GM19395 (cell line): ENCODE data around the gene WWP2.

ENCODE experiments used
- ATAC-seq: cut with Tn5 transposase; IDR thresholded peaks from one replicate; pipeline ENCODE4 v1.9.1; 2021; ENCODE audit warnings: mild to moderate bottlenecking, moderate library complexity; ENCODE audit not compliant: unreplicated experiment

The WWP2 gene

DNA sequence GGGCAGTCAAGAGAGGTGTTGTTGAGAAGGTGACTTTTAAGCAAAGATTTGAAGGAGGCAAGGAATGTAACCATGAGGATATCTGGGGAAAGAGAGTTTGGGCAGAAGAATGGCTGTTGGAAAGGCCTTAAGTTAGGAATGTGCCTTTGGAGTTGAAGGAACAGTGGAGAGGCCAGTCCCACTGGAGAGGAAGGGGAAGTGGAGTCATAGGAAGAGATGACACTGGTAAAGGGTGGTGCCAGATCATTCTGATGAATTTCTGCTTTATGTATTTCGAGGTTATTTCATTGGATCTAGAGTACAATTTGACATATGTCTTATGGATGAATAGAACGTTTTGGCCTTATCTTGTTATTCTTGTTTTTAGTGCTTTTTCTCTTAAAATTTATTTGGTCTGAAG lies 93.5 kb downstream of the WWP2 start:
- no peak for ATAC-seq

DNA sequence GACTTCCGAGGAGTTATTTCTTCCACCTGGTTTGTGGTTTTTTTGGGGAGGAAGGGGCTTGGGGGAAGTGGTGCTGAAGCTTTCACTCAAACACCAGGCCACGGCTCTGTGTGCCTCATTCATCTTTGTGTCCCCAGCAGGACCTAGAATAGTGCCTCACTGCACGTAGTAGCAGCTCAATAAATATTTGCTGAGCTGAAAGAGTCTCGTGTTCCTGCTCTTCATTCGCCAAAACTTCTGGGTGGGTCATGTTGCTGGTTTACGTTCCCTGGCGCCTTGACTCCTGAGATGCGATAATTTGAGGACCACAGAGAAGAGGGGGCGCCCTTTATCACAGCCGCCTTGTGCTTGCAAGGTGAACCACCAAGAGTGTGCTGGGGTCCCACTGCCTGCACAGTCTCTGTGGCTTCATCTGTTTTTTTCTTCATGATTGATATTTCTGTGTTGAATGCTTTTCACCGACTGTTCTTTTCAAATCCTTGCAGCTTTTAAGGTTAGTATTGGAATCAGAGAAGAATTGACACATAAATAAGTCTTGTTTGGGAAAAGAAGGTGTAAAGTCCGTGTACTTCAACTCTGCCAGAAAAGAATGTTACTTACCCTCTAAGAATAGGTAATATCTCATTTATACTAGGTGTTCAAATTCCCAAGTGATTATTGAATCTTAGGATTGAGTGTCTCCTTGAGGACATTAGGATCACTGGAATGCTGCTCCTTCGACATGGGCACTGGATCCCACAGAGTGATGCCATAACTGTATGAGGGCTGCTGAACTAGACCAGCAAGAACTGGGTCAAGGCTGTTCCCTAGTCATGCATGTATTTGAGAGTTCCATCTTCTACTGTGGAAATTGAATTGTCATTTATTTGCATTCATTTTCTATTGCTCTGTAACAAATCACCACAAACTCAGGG lies 96.3 kb downstream of the WWP2 start:
- ATAC-seq, result no peak

DNA sequence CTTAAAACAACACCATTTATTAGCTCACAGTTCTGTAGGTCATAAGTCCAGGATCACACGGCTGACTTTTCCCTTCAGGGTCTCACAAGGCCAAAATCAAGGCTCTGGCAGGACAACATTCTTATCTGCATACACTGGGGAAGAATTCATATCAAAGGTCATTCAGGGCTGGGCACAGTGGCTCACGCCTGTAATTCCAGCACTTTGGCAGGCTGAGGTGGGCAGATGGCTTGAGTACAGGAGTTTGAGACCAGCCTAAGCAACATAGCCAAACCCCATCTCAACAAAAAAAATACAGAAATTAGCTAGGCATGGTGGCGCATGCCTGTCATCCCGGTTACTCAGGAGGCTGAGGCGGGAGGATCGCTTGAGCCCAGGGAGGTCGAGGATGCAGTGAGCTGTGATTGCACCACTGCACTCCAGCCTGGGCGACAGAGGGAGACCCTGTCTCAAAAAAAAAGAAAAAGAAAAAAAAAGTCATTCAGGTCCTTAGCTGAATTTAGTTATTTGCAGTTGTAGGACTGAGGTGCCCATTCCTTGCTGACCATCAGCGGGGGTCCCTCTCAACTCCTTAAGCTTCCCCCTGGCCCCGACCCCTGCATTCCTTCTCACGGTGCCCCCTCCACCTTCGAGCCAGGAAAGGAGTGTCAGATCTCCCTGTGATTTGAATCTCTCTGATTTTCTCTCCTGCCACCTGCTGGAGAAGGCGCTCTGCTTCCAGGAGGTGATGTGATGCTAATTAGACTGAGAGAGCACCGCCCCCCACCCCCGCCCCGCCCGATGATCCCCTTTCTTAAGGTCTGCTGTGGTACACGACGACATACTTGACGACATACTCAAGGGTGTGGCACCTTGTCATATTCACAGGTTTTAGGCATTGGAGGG lies 97.2 kb downstream of the WWP2 start:
- ATAC-seq, result no peak

DNA sequence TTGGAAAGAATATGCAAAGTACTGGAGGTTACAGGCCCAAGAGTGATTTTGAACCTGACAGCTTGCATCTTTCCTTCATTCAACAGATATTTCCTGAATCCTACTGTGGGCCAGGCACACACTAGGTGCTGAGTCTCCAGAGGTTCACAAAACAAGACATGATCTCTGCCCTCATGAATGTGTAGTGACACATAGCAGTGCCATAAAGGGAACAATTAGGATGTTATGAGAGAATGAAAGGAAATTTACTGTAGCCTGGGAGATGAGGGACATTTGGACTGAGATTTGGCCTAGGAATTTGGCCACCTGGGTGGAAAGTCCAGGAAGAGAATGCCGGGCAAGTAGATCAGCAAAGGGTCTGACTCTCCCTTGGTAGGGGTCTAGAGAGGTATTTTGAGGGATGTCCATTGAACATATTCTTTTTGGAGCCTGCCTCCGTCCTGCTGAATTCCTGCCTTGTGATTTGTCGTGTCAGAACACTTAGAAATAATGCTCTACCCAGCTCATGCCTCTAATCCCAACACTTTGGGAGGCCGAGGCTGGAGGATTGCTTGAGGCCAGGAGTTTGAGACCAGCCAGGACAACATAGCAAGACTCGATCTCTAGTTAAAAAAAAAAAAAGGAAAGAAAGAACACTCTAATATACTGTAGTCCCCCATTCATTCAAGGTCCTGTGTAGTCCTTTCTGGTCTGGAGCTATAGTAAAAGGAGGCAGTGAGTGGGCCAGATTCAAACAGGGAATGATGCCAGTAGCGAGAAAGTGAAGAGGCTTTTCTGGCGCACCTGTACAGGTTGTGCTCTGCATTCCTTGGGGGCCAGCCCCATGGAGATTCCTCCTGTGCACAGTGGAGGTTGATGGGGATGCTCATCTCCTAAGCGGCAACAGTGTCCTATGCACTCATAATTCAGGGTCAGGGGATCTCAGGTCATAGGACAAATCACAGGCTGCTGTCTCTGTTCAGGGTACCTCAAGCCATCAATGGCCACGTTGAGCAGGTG lies 98.4 kb downstream of the WWP2 start:
- ATAC-seq, result no peak

DNA sequence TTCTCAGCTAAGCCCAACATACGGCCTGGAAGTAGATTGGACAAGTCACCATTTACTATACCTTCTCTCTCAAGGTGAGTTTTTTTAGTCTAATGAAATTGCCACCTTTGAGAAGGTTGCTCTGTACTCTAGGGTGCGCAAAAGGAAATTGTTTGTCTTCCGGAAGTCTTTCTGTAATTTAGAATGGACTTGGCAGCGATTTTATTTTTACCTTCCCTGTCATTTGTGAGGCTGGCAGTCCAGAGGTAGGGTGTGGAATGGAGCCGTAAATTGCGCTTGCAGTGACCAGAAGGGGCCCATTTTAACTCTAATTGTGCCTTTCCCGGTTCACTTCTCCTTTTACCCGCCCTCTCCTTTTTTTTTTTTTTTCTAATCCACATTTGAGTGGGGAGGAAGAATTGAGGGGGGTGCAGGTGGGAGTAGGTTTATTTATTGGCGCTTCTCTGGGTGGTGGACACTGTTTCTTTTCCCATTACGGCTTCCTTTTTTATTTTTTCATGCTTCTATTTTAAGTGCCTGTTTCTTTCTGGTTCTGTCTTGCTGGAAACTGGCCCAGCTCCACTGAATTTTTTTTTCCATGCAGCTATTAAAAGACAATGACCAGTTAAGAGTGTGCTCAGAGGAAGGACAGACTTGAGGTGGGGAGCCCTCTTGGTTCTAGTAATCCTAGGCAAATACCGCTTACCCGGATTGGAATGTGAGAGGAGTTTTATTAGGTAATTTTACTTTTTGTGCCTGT lies 99.3 kb downstream of the WWP2 start:
- ATAC-seq, result no peak

DNA sequence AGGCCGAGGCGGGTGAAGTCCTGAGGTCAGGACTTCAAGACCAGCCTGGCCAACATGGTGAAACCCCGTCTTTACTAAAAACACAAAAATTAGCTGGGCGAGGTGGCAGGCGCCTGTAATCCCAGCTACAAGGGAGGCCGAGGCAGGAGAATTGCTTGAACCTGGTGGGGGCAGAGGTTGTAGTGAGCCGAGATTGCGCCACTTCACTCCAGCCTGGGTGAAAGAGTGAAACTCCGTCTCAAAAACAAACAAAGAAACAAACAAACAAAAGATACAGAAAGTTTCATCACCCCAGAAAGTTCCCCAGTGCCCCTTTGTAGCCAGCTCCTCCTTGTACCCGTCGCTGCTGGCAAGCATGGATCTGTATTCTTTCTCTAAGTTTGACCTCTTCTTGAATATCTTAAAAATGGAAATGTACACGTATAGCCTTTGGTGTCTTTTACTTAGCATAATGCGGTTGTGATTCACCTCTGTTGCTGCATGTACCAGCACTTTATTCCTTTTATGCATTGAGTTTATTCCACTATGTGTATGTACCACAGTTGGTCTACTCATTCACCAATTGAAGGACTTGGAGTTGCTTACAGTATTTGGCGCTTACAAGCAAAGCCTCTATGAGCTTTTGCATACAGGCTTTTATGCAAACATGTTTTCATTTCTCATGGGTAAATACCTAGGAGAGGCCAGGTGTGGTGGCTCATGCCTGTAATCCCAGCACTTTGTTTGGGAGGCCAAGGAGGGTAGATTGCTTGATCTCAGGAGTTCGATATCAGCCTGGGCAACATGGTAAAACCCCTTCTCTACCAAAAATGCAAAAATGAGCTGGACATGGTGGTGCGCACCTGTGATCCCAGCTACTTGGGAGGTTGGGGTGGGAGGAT lies 101.5 kb downstream of the WWP2 start:
- ATAC-seq, result no peak

DNA sequence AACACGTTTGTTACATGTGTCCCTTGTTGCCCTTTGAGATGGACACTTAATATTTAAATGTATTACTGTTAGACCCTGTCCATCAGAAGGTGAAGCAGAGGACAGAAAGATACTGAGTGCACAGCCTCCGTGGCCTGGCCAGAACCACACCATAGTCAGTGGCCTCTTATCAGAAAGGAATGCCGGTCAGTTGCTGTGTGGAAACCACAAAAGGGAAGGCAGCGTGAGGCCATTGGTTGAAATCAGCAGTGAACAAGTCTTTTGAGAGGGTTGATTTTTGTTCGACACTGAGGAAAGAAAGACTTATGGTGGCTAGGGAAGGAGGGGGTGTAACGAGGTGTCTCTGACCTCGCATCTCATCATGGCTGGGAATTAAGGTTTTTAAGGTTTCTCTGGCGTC lies 103.6 kb downstream of the WWP2 start:
- ATAC-seq, result no peak

DNA sequence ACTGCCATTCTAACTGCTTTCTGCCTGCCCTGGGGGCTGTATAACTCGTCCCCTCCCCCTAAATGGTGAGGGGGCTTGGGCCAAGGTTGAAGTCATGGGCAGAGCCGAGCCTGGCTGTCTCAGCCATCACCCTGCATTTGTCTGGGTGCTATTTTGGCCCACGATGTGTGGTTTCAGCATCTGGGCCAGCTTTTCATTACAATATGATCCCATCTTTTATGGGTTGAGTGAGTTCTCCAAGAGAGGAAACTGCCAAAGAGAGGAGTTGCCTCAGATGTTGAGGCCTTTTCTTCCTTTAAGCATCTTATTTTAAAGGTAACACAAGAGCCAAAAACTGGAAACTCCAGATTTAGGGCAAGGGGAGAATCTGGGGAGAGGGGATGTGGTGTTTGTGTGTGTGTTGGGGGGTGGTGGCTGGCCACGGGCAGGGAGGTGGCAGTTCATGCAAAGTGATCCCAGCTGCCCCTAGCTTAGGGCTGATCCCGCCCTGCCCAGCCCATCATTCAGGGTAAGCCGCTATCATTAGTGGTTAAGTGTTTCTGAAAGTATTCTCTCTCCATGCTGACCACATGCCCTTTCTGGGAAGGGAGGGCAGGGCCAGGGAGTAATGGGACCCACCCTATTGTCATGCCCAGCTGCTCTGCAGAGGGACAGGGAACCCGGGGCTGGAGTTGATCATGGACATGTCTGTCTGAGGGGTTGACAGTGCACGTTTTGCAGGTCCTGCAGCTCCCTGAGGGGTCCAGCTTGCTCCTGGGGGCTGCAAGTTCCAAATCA lies 105.8 kb downstream of the WWP2 start:
- ATAC-seq, result no peak

DNA sequence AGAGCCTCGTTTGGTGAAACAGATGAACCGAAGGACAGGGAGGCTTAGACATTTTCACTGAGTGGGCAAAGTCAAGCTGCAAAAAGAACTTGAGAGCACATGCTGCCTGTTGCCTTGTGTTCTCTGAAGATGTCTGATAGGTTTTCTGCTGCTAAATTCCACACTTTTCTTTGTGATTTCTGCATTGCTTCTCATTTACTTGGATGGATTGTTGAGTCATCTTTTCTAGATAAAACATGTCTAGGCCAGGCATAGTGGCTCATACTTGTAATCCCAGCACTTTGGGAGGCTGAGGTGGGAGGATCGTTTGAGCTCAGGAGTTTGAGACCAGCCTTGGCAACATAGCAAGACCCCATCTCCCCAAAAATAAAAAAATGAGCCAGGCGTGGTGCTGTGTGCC lies 108.6 kb downstream of the WWP2 start:
- ATAC-seq, result no peak

DNA sequence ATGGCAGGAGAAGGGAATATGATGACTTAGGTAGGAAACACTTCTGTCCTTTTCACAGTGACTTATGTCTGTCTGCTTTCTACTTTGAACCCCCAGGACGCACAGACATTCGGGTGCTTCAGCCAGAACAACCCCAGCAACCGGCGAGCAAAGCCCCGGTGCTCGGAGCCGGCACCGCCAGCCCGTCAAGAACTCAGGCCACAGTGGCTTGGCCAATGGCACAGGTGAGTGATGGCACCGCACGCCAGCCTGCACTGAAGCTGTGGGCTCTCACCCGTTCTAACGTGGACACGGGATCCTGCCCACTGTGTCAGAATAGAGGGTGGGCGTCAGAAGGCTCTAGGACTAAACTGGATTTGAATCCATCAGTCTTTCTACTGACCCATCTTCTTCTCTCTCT lies 109.6 kb downstream of the WWP2 start:
- no peak for ATAC-seq

DNA sequence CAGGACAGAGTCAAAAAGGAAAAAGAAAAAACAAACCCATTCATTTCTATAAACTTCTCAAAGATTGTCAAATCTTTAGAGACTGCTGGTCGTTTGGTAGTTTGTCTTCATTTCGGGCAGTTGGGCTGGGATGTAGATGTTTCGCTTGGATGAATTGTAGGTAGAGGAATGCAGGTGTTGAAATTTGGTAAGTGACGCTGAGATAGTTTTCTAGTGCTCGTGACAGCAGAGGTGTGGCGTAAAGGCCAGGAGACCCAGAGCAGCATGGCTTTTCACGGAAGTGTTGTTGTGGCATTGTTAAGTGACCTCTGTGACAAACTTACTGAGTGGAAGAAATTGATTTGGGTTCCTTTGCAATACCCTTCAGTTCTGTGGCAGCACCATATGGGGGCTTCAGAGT lies 110.8 kb downstream of the WWP2 start:
- ATAC-seq, result no peak

DNA sequence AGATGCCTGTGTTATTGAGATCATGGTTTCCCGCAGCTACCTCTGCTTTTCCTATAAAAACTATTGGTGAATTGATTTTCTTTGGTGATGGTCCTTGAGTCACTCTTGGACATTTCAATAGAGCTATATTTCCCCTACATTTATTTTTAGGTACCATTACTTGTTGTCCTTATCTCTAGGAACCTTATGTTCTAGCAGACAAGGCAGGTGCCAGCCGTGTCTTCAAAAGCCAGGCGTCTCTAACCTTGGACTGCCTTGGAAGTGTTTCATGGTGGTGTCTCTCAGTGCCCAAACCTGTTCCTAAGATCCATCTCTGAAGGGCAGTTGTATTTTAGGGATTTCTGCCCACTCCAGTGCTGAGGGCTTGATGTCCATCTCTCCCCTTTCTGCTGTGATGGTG lies 111.7 kb downstream of the WWP2 start:
- ATAC-seq, result no peak

DNA sequence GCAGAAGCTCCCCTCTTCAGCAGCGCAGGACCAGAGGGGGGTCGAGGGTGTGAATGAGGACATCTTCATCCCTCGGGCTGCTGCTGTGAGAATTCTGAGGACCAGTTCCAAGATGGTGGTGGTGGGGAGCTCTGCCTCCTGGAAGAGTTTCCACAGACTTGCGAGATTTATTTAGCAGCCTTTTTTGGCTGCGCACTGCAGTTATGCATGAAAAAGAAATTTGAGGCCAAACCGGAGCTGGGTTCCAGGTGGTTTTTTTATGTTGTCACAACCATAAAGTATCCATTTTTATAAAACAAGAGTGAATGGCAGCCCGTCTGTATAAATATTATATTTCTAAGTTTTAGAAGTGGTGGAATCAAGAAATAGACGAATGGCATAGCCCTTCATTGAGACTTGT lies 112.1 kb downstream of the WWP2 start:
- ATAC-seq, result no peak

DNA sequence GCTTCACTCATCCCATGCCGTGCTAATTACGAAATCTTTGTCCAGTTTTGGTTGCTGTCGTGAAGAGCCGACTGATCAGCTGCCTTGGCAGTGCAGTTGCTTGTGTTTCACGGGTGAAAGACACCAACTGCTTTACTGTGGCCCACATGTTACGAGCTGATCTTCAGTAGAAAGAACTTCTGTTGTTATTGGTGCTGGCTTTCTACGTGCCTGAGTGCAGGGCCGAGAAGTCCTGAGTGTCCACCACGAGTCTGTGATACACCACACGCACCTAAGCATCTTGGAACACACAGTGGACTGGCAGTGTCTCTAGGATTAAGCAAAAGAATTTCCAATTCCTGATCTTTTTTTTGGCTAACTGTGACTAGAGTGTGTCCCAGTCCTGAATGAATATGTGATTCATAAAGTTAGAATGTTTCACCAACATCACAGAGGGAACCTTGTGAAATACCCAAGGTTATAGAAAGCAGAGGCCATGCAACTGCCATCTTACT lies 118.6 kb downstream of the WWP2 start:
- no peak for ATAC-seq

DNA sequence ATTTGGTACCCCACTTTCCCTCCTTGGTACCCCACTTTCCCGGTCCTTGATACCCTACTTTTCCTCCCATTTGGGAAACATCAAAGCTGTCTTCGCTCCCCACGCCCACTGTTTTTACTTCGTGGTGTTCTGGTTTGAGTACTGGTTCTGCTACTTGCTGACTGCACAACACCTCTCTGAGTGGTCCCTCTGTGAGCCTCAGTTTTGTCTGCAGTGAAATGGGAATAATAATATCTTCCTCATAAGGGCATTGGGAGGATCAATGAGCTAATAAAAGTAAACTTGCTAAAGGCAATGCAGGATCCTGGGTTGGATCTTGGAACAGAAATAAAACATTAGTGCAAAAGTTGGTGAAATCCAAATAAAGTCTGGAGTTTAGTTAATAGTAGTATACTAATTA lies 119.0 kb downstream of the WWP2 start:
- no peak for ATAC-seq

DNA sequence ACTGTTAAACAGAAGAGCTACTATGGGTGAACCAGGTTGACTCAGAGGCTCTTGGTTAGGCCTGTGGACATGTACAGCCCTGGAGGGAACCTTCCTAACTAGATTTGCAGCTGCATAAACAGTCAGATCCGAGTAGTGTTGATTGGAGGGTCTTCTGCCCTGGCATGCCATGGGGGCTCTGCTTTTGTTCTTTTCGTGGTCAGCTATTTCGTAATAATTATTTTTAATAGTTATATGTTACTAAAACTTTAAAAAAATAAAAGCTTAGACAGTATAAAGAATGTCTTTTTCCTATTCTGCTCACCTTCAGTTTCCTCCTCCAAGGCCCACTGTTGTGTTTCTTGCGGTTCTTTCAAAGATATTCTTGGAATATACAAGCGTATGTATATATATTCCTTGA lies 121.6 kb downstream of the WWP2 start:
- ATAC-seq, result no peak

DNA sequence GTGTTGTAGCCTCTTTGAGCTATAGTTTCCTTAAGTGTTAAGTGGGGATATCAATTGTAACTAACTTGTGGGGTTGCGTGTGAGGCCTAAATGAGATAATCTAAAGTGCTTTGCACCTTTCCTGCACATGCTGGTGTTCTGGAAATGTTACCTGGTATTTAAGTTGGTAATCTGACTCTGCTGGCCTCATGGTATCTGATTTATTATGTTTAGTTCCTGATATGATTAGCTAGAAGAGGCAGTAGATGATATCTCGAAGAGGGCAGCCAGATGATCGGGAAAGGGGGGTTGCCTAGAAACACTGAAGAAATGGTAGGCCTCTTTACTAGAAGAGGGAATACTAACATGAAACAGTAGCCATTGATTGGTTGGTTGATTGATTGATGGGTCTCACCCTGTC lies 123.6 kb downstream of the WWP2 start:
- ATAC-seq, result no peak

DNA sequence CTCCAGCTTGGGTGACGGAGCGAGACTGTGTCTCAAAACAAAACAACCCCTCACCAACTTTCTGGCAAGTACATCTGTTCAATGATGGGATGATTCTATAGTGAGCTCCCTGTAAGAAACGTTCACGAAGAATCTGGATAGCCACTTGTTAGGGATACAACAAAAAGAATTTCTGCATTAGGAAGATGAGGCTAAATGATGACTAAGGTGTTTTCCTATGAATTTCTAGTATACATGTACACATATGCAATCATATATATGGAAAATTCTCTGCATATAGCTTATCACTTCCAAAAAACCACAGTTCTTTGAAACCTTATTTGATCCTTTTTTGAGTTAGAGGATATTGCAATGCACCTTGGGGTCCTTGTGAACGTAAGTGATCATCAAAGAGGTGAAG lies 124.6 kb downstream of the WWP2 start:
- no peak for ATAC-seq
